WTC11 (cell line): ENCODE data around the gene IL1RAPL1. TPM values are rescaled to one million over a fixed set of nuclear protein-coding genes. Genes with fewer than 3 reads are reported as not detected.

ENCODE experiments used
- ATAC-seq: fragments of 200-7000 bp; cut with Tn5 transposase; 2 replicates; pipeline ENCODE4 v1.10.0; 2021; ENCODE audit warnings: mild to moderate bottlenecking, moderate library complexity
- CTCF ChIA-PET: fragments of 300-600 bp; sonication (Branson Sonifier 250); formaldehyde crosslinking; loops from one replicate; lab custom pipeline; 2021; ENCODE audit warnings: antibody characterized with exemption; lab: Charles Lee
- POLR2A ChIA-PET: fragments of 350-600 bp; sonication (Branson Sonifier 250); formaldehyde crosslinking; loops from one replicate; lab custom pipeline; 2021; ENCODE audit warnings: antibody characterized with exemption; lab: Charles Lee
- DNase-seq: peaks from one replicate; pipeline ENCODE4 v3.0.0; 2021; ENCODE audit warnings: low spot score
- H3K27ac Mint-ChIP-seq: 2 replicates; pipeline ENCODE4 v1.8.0; 2021; ENCODE audit warnings: mixed read lengths
- H3K27me3 Mint-ChIP-seq: 2 replicates; pipeline ENCODE4 v1.8.0; 2021; ENCODE audit warnings: low read depth, mild to moderate bottlenecking, moderate library complexity, mixed read lengths
- H3K36me3 Mint-ChIP-seq: 2 replicates; pipeline ENCODE4 v1.8.0; 2021; ENCODE audit warnings: mixed read lengths
- H3K4me1 Mint-ChIP-seq: 2 replicates; pipeline ENCODE4 v1.8.0; 2022; ENCODE audit warnings: mixed read lengths
- H3K4me3 Mint-ChIP-seq: 2 replicates; pipeline ENCODE4 v1.8.0; 2021; ENCODE audit warnings: mild to moderate bottlenecking, moderate library complexity, mixed read lengths
- H3K9me3 Mint-ChIP-seq: 2 replicates; pipeline ENCODE4 v1.8.0; 2021; ENCODE audit warnings: mixed read lengths
- CREB1 ChIP-seq: sonication (generic); formaldehyde crosslinking; IDR thresholded peaks from 2 replicates; pipeline ENCODE4 v1.8.0; 2023; ENCODE audit warnings: mild to moderate bottlenecking, missing genetic modification reagents
- CTCF ChIP-seq: fragments of 200-600 bp; IDR thresholded peaks from 2 replicates; pipeline ENCODE4 v1.8.0; 2022; ENCODE audit warnings: antibody characterized with exemption
- E2F5 ChIP-seq: sonication (generic); formaldehyde crosslinking; IDR thresholded peaks from 2 replicates; pipeline ENCODE4 v1.8.1; 2022; ENCODE audit warnings: mild to moderate bottlenecking, moderate library complexity, missing genetic modification reagents
- EMX1 ChIP-seq: fragments of 250-450 bp; sonication (Bioruptor Pico); IDR thresholded peaks from 2 replicates; pipeline ENCODE4 v1.8.0; 2021; ENCODE audit warnings: mild to moderate bottlenecking
- FOXJ3 ChIP-seq: sonication (generic); formaldehyde crosslinking; IDR thresholded peaks from 2 replicates; pipeline ENCODE4 v1.9.0; 2021; ENCODE audit warnings: missing genetic modification reagents, mild to moderate bottlenecking, borderline replicate concordance
- FOXP1 ChIP-seq: sonication (generic); formaldehyde crosslinking; IDR thresholded peaks from 2 replicates; pipeline ENCODE4 v1.8.0; 2022; ENCODE audit warnings: missing genetic modification reagents, mild to moderate bottlenecking, moderate library complexity, borderline replicate concordance
- GRHL2 ChIP-seq: fragments of 250-450 bp; sonication (Bioruptor Pico); IDR thresholded peaks from 2 replicates; pipeline ENCODE4 v1.8.0; 2022; ENCODE audit warnings: mild to moderate bottlenecking, moderate library complexity; ENCODE audit not compliant: insufficient replicate concordance, severe bottlenecking
- HMGXB4 ChIP-seq: sonication (generic); formaldehyde crosslinking; IDR thresholded peaks from 2 replicates; pipeline ENCODE4 v1.8.1; 2023; ENCODE audit warnings: mild to moderate bottlenecking, moderate library complexity, missing genetic modification reagents
- MAX ChIP-seq: sonication (generic); formaldehyde crosslinking; IDR thresholded peaks from 2 replicates; pipeline ENCODE4 v1.8.0; 2022; ENCODE audit warnings: mild to moderate bottlenecking, missing genetic modification reagents
- MXD4 ChIP-seq: fragments of 250-450 bp; sonication (Bioruptor Pico); IDR thresholded peaks from 2 replicates; pipeline ENCODE4 v1.8.0; 2021; ENCODE audit warnings: mild to moderate bottlenecking, moderate library complexity, borderline replicate concordance
- MYBL2 ChIP-seq: sonication (generic); formaldehyde crosslinking; IDR thresholded peaks from 2 replicates; pipeline ENCODE4 v1.8.1; 2023; ENCODE audit warnings: mild to moderate bottlenecking, moderate library complexity, missing genetic modification reagents
- NR1H2 ChIP-seq: sonication (generic); formaldehyde crosslinking; IDR thresholded peaks from 2 replicates; pipeline ENCODE4 v1.9.0; 2021; ENCODE audit warnings: mild to moderate bottlenecking, moderate library complexity, missing genetic modification reagents
- NR3C1 ChIP-seq: sonication (generic); formaldehyde crosslinking; conservative IDR thresholded peaks from 2 replicates; pipeline ENCODE4 v1.8.1; 2023; ENCODE audit warnings: low read depth, mild to moderate bottlenecking, missing genetic modification reagents
- PREB ChIP-seq: sonication (generic); formaldehyde crosslinking; IDR thresholded peaks from 2 replicates; pipeline ENCODE4 v1.8.1; 2022; ENCODE audit warnings: mild to moderate bottlenecking, missing genetic modification reagents, moderate library complexity, borderline replicate concordance
- RORB ChIP-seq: fragments of 250-450 bp; sonication (Bioruptor Pico); IDR thresholded peaks from 2 replicates; pipeline ENCODE4 v1.9.0; 2021; ENCODE audit warnings: mild to moderate bottlenecking
- SP1 ChIP-seq: sonication (generic); formaldehyde crosslinking; conservative IDR thresholded peaks from 2 replicates; pipeline ENCODE4 v1.8.1; 2022; ENCODE audit warnings: missing genetic modification reagents
- TEAD1 ChIP-seq: sonication (generic); formaldehyde crosslinking; IDR thresholded peaks from 2 replicates; pipeline ENCODE4 v1.8.0; 2022; ENCODE audit warnings: mild to moderate bottlenecking, missing genetic modification reagents
- ZNF219 ChIP-seq: sonication (generic); formaldehyde crosslinking; IDR thresholded peaks from 2 replicates; pipeline ENCODE4 v1.8.0; 2023; ENCODE audit warnings: missing genetic modification reagents, mild to moderate bottlenecking, borderline replicate concordance
- ZNF532 ChIP-seq: fragments of 250-450 bp; sonication (Bioruptor Pico); IDR thresholded peaks from 2 replicates; pipeline ENCODE4 v1.9.0; 2021; ENCODE audit warnings: mild to moderate bottlenecking, borderline replicate concordance
- total RNA-seq: library from RNA; stranded (reverse); gene quantifications from 3 replicates; pipeline ENCODE4 v1.2.3, GENCODE V29; 2021

IL1RAPL1 gene
- total RNA-seq, 1 experiment from 2014 or later, result 0.13 TPM

GRCh38 chrX:29066516-29066915 lies 479.3 kb downstream of the IL1RAPL1 start:
- 0 out of 2 replicates have a peak, but pooled peaks cover 4% of the 10 kb centered on the region for H3K27me3 Mint-ChIP-seq
- H3K9me3 Mint-ChIP-seq, result no peaks in the 10 kb centered on the region
- POLR2A ChIA-PET, result no interaction called here
- TF ChIP-seq PREB (CRISPR knock-in tag), result no peak
- TF ChIP-seq HMGXB4, result no peak
- no peak for TF ChIP-seq MXD4 (CRISPR knock-in tag)
- no peak for TF ChIP-seq EMX1 (CRISPR knock-in tag)
- no peak for TF ChIP-seq E2F5
- TF ChIP-seq NR3C1, result no peak
- TF ChIP-seq GRHL2 (CRISPR knock-in tag), result no peak
- TF ChIP-seq FOXJ3 (CRISPR knock-in tag), result no peak
- ATAC-seq (peak; percentile 60), DNase-seq (no peak)
- H3K4me3 Mint-ChIP-seq, result no peak overlapping the region
- H3K4me1 Mint-ChIP-seq, result peaks cover 26% of the 10 kb centered on the region
- H3K27ac Mint-ChIP-seq, result no peak overlapping the region
- H3K36me3 Mint-ChIP-seq, result no peaks in the 10 kb centered on the region
- CTCF ChIA-PET, result no interaction called here

- CTCF ChIA-PET, result no interaction called here
- Mint-ChIP-seq H3K4me1 (peaks cover 31% of the 10 kb centered on the region), H3K36me3 (no peaks in the 10 kb centered on the region), H3K9me3 (peaks cover 2% of the 10 kb centered on the region; the same call in 1 of the 2 replicates), H3K27me3 (peaks cover 4% of the 10 kb centered on the region; the same call in 1 of the 2 replicates), H3K27ac (no peak overlapping the region), H3K4me3 (peak overlapping the region; percentile 37)
- ATAC-seq (no peak), DNase-seq (no peak)
- TF ChIP-seq MYBL2 (CRISPR knock-in tag) (no peak), ZNF532 (no peak), NR3C1 (no peak)
- POLR2A ChIA-PET, result no interaction called here
Measured at GRCh38 chrX:29067351-29067750, 480.1 kb downstream of the IL1RAPL1 start.

GRCh38 chrX:29071525-29072320 lies 484.5 kb downstream of the IL1RAPL1 start:
- no peak for DNase-seq
- TF ChIP-seq CREB1 (no peak), E2F5 (no peak), TEAD1 (CRISPR knock-in tag) (no peak), ZNF219 (CRISPR knock-in tag) (no peak), SP1 (no peak), CTCF (no peak), NR1H2 (no peak), FOXP1 (CRISPR knock-in tag) (no peak), RORB (CRISPR knock-in tag) (no peak), MAX (CRISPR knock-in tag) (no peak)

More at GRCh38 chrX:29071525-29072320, 484.5 kb downstream of the IL1RAPL1 start:
- ChIA-PET CTCF (no interaction called here), POLR2A (no interaction called here)
- H3K9me3 Mint-ChIP-seq, result peaks cover 5% of the 10 kb centered on the region; the same call in 1 of the 2 replicates
- H3K4me3 Mint-ChIP-seq, result no peak overlapping the region
- H3K27me3 Mint-ChIP-seq, result no peaks in the 10 kb centered on the region; the same call in 1 of the 2 replicates
- H3K27ac Mint-ChIP-seq, result no peak overlapping the region
- no peak for ATAC-seq
- no peaks in the 10 kb centered on the region for H3K36me3 Mint-ChIP-seq
- H3K4me1 Mint-ChIP-seq, result peaks cover 29% of the 10 kb centered on the region
